CD4-positive, alpha-beta T cell treated with Interleukin-17A for 4 hours (primary cell): Measurements from ENCODE around the gene DENND5A.
"Not testable (repeated sequence)": the region's sequence is repeated elsewhere in the genome, so short reads cannot be mapped to it uniquely, and the experiment has no call there.

Experiments used
- DNase-seq: peaks from one replicate; pipeline ENCODE4 v3.0.0-alpha.2; 2020; ENCODE audit warnings: mixed read lengths

The DENND5A gene

GRCh38 chr11:9170450-9170849 lies 94.7 kb downstream of the DENND5A start:
- DNase-seq, result no peak

- no peak for DNase-seq
Measured at GRCh38 chr11:9169595-9170295, 95.4 kb downstream of the DENND5A start.

GRCh38 chr11:9161991-9162390 lies 103.2 kb downstream of the DENND5A start:
- DNase-seq, result not testable (repeated sequence)

GRCh38 chr11:9160166-9160565 lies 105.0 kb downstream of the DENND5A start:
- DNase-seq, result no peak

- no peak for DNase-seq
Measured at GRCh38 chr11:9158898-9159391, 106.2 kb downstream of the DENND5A start.

GRCh38 chr11:9155930-9156329 lies 109.2 kb downstream of the DENND5A start:
- DNase-seq, result no peak

- no peak for DNase-seq
Measured at GRCh38 chr11:9153651-9154050, 111.5 kb downstream of the DENND5A start.

GRCh38 chr11:9151631-9152030 lies 113.5 kb downstream of the DENND5A start:
- no peak for DNase-seq

- no peak for DNase-seq
Measured at GRCh38 chr11:9150926-9151325, 114.2 kb downstream of the DENND5A start.

GRCh38 chr11:9150501-9150900 lies 114.6 kb downstream of the DENND5A start:
- DNase-seq, result no peak

GRCh38 chr11:9148727-9149126 lies 116.4 kb downstream of the DENND5A start:
- DNase-seq, result no peak

GRCh38 chr11:9148035-9148434 lies 117.1 kb downstream of the DENND5A start:
- no peak for DNase-seq

GRCh38 chr11:9146477-9146876 lies 118.7 kb downstream of the DENND5A start:
- no peak for DNase-seq

- no peak for DNase-seq
Measured at GRCh38 chr11:9145283-9145682, 119.9 kb downstream of the DENND5A start.

- no peak for DNase-seq
Measured at GRCh38 chr11:9144828-9145227, 120.3 kb downstream of the DENND5A start.

- no peak for DNase-seq
Measured at GRCh38 chr11:9143721-9144120, 121.4 kb downstream of the DENND5A start.

- DNase-seq, result no peak
Measured at GRCh38 chr11:9142732-9143131, 122.4 kb downstream of the DENND5A start.

GRCh38 chr11:9141186-9141585 lies 124.0 kb downstream of the DENND5A start:
- no peak for DNase-seq

GRCh38 chr11:9139628-9140357 lies 125.4 kb downstream of the DENND5A start:
- DNase-seq, result no peak

GRCh38 chr11:9138612-9139579 lies 126.3 kb downstream of the DENND5A start:
- DNase-seq, result peak; percentile 64

- DNase-seq, result no peak
Measured at GRCh38 chr11:9138133-9138453, 127.1 kb downstream of the DENND5A start.

GRCh38 chr11:9137293-9138132 lies 127.6 kb downstream of the DENND5A start:
- peak; percentile 78 for DNase-seq
